Neural cell (in vitro differentiated cells): Measurements from ENCODE around the gene NANOS2. TPM values are rescaled to one million over a fixed set of nuclear protein-coding genes. Genes with fewer than 3 reads are reported as not detected.

ENCODE experiments used
- H2AFZ ChIP-seq: fragments of 200-600, 300-800 bp; sonication (generic), shearing (Covaris generic); 2 replicates; pipeline ENCODE4 v1.6.0; 2014; ENCODE audit warnings: low read depth, mild to moderate bottlenecking, antibody characterized with exemption, low read length, moderate library complexity
- H3F3A ChIP-seq: fragments of 200-600 bp; shearing (Covaris generic); 2 replicates; pipeline ENCODE4 v1.6.1; 2016; ENCODE audit warnings: mild to moderate bottlenecking, moderate library complexity, mixed read lengths, antibody characterized with exemption, low read length; ENCODE audit not compliant: insufficient read depth, poor library complexity, severe bottlenecking
- H3K27ac ChIP-seq: fragments of 200-600, 300-800 bp; sonication (generic), shearing (Covaris generic); 2 replicates; pipeline ENCODE4 v1.5.1; 2014; ENCODE audit warnings: mild to moderate bottlenecking, low read length, moderate library complexity
- H3K27me3 ChIP-seq: fragments of 300-800, 200-600 bp; sonication (generic), shearing (Covaris generic); 2 replicates; pipeline ENCODE4 v1.6.0; 2014; ENCODE audit warnings: mild to moderate bottlenecking, low read depth, low read length, moderate library complexity; ENCODE audit not compliant: insufficient read depth
- H3K36me3 ChIP-seq: fragments of 300-800, 200-600 bp; sonication (generic), shearing (Covaris generic); 2 replicates; pipeline ENCODE4 v1.5.1; 2014; ENCODE audit warnings: mild to moderate bottlenecking, antibody characterized with exemption, low read length, moderate library complexity; ENCODE audit not compliant: insufficient read depth
- H3K4me2 ChIP-seq: fragments of 300-800, 200-600 bp; sonication (generic), shearing (Covaris generic); 2 replicates; pipeline ENCODE4 v1.6.0; 2014; ENCODE audit warnings: mild to moderate bottlenecking, low read length
- H3K4me3 ChIP-seq: fragments of 300-800, 200-600 bp; sonication (generic), shearing (Covaris generic); 2 replicates; pipeline ENCODE4 v1.5.1; 2014; ENCODE audit warnings: mild to moderate bottlenecking, low read length, moderate library complexity
- H3K79me2 ChIP-seq: fragments of 200-600 bp; shearing (Covaris generic); replicated peaks from 2 replicates; pipeline ENCODE4 v1.6.0; 2014; ENCODE audit warnings: mild to moderate bottlenecking, low read length, moderate library complexity; ENCODE audit not compliant: insufficient read depth
- H3K9ac ChIP-seq: fragments of 300-800, 200-600 bp; sonication (generic), shearing (Covaris generic); 2 replicates; pipeline ENCODE4 v1.6.1; 2016; ENCODE audit warnings: mild to moderate bottlenecking, low read length, mixed read lengths
- H3K9me2 ChIP-seq: fragments of 200-600 bp; shearing (Covaris generic); 2 replicates; pipeline ENCODE4 v1.6.1; 2016; ENCODE audit warnings: mild to moderate bottlenecking, low read length, mixed read lengths; ENCODE audit not compliant: insufficient read depth
- H3K9me3 ChIP-seq: fragments of 200-600, 300-800 bp; sonication (generic), shearing (Covaris generic); 2 replicates; pipeline ENCODE4 v1.6.1; 2016; ENCODE audit warnings: mild to moderate bottlenecking, mixed run types, low read length, moderate library complexity, mixed read lengths
- H4K20me1 ChIP-seq: fragments of 200-600 bp; shearing (Covaris generic); 2 replicates; pipeline ENCODE4 v1.6.1; 2016; ENCODE audit warnings: mild to moderate bottlenecking, mixed run types; ENCODE audit not compliant: insufficient read depth
- EP300 ChIP-seq: fragments of 450-650 bp; conservative IDR thresholded peaks from 2 replicates; pipeline ENCODE4 v1.6.1; 2014; ENCODE audit warnings: antibody characterized with exemption, mild to moderate bottlenecking, moderate library complexity; ENCODE audit not compliant: poor library complexity, severe bottlenecking
- EZH2 ChIP-seq: fragments of 200-600, 300-800 bp; shearing (Covaris generic), sonication (generic); IDR thresholded peaks from 2 replicates; pipeline ENCODE4 v1.6.1; 2014; ENCODE audit warnings: antibody characterized with exemption, low read length, borderline replicate concordance, mild to moderate bottlenecking; ENCODE audit not compliant: insufficient read depth, poor library complexity, severe bottlenecking
- MXI1 ChIP-seq: fragments of 450-650 bp; conservative IDR thresholded peaks from 2 replicates; pipeline ENCODE4 v1.6.1; 2014; ENCODE audit warnings: antibody characterized with exemption, mild to moderate bottlenecking; ENCODE audit not compliant: poor library complexity, severe bottlenecking
- POLR2AphosphoS5 ChIP-seq: IDR thresholded peaks from 2 replicates; pipeline ENCODE4 v1.6.1; 2012
- RAD21 ChIP-seq: fragments of 450-650 bp; conservative IDR thresholded peaks from 2 replicates; pipeline ENCODE4 v1.6.1; 2014; ENCODE audit warnings: antibody characterized with exemption, mild to moderate bottlenecking, moderate library complexity
- REST ChIP-seq: IDR thresholded peaks from 2 replicates; pipeline ENCODE4 v1.6.1; 2012; ENCODE audit warnings: borderline replicate concordance
- SMC3 ChIP-seq: fragments of 450-650 bp; conservative IDR thresholded peaks from 2 replicates; pipeline ENCODE4 v1.6.1; 2014; ENCODE audit warnings: antibody characterized with exemption, mild to moderate bottlenecking, moderate library complexity; ENCODE audit not compliant: poor library complexity
- TAF1 ChIP-seq: IDR thresholded peaks from 2 replicates; pipeline ENCODE4 v1.6.1; 2012; ENCODE audit warnings: low read depth
- polyA plus RNA-seq: library from polyadenylated mRNA; depleted of rRNA; stranded (reverse); fragments of >200 nt; gene quantifications from 2 replicates; pipeline ENCODE4 v1.2.3, GENCODE V29; 2014
- TF ChIP-seq, protein P1 (sequence below): fragments of 450-650 bp; IDR thresholded peaks from 2 replicates; pipeline ENCODE4 v1.5.1; 2014; ENCODE audit warnings: antibody characterized with exemption, mild to moderate bottlenecking, moderate library complexity; ENCODE audit not compliant: poor library complexity, severe bottlenecking

The NANOS2 gene
- polyA plus RNA-seq, 1 donor from 2014 or later = 0.64 TPM

DNA sequence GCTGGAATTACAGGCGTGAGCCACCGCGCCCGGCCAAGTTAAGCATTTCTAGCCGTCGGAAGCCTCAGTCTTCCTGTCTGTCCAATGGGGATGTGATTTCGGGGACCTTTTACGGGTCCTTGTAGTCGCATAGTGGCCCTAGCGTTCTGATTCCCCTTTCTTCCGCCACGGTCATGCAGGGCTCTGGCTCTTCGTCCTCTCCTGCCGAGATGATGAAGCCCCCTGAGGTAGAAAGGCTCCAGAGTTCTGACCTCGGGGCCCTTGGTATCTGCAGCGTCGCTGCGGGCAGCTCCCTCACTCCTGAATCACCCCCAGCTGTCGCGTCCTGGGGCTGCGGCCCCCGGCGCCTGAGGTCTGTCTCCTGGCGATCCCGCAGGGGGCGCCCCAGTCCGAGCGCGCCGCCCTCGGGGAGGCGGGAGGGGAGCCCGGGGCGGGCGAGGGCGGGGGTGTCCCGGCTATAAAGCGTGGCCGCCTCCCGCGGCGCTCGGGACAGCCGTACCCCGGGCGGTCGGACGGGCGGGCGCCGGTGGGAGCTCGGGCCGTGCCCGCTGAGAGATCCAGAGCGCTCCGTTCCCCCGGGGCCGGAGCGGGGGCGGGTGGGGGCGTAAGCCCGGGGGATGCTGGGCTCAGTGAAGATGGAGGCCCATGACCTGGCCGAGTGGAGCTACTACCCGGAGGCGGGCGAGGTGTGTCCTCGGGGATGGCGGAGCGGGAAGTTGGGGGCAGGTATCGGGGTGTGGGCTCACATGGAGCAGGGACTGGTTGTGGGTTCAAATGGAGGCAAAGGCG, 50.5 kb downstream of the NANOS2 start, which contains the start of gene FOXA3:
Gene FOXA3, plus strand, starts transcription at position 487 of the 789 bp plus-strand sequence. Its CDS starts 131 bp downstream, at position 618.
- no peaks in the 10 kb centered on the region for H4K20me1 ChIP-seq
- H3F3A ChIP-seq = no peaks in the 10 kb centered on the region
- TF ChIP-seq TAF1 (no peak), REST (no peak), SMC3 (no peak), RAD21 (no peak), EZH2 (peak; percentile 25), MXI1 (no peak), EP300 (no peak)
- TF ChIP-seq, protein P1, sequence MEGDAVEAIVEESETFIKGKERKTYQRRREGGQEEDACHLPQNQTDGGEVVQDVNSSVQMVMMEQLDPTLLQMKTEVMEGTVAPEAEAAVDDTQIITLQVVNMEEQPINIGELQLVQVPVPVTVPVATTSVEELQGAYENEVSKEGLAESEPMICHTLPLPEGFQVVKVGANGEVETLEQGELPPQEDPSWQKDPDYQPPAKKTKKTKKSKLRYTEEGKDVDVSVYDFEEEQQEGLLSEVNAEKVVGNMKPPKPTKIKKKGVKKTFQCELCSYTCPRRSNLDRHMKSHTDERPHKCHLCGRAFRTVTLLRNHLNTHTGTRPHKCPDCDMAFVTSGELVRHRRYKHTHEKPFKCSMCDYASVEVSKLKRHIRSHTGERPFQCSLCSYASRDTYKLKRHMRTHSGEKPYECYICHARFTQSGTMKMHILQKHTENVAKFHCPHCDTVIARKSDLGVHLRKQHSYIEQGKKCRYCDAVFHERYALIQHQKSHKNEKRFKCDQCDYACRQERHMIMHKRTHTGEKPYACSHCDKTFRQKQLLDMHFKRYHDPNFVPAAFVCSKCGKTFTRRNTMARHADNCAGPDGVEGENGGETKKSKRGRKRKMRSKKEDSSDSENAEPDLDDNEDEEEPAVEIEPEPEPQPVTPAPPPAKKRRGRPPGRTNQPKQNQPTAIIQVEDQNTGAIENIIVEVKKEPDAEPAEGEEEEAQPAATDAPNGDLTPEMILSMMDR = peak; percentile 33
- no peak within 1 kb of the TSS for H3K9ac ChIP-seq
- peaks cover 7% of the 10 kb centered on the region for H3K79me2 ChIP-seq
- peak within 1 kb of the TSS; percentile 77 for H3K4me3 ChIP-seq
- no peak within 1 kb of the TSS for H2AFZ ChIP-seq
- H3K27me3 ChIP-seq = peaks cover 35% of the 10 kb centered on the region
- no peaks in the 10 kb centered on the region for H3K9me2 ChIP-seq
- no peak within 1 kb of the TSS for H3K27ac ChIP-seq
- no peaks in the 10 kb centered on the region for H3K36me3 ChIP-seq
- H3K9me3 ChIP-seq = no peaks in the 10 kb centered on the region
- no peak within 1 kb of the TSS for H3K4me2 ChIP-seq

DNA sequence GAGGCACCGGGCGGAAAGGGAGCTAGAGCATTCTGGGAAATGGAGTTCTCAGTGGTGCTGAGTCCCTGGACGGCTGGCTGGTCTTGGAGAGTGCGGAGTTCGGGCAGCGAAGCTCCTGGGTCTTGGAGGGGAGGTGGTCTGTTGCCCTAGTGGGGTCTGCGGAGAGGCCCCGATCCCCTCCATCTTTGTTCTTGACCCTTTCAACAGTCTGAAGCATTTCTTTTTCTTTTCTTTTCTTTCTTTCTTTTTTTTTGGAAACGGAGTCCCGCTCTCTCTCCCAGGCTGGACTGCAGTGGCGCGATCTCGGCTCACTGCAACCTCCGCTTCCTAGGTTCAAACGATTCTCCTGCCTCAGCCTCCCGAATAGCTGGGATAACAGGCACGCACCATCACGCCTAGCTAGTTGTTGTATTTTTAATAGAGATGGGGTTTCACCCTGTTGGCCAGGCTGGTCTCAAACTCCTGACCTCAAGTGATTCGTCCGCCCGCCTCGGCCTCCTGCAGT, 51.2 kb downstream of the NANOS2 start:
- TF ChIP-seq MXI1 (no peak), TAF1 (no peak), EP300 (no peak), POLR2AphosphoS5 (no peak), EZH2 (no peak), SMC3 (no peak), RAD21 (no peak), REST (no peak)
- TF ChIP-seq, protein P1 = no peak
- Histone ChIP-seq H2AFZ (no peak overlapping the region), H3K79me2 (peaks cover 7% of the 10 kb centered on the region), H3K4me2 (no peak overlapping the region), H3K4me3 (peak overlapping the region; percentile 77), H3K27ac (no peak overlapping the region), H3K9ac (no peak overlapping the region), H3K9me3 (no peaks in the 10 kb centered on the region), H4K20me1 (no peaks in the 10 kb centered on the region), H3K36me3 (no peaks in the 10 kb centered on the region), H3F3A (no peaks in the 10 kb centered on the region), H3K27me3 (peaks cover 35% of the 10 kb centered on the region), H3K9me2 (no peaks in the 10 kb centered on the region)
